GM13977 (cell line): Measurements from ENCODE around the gene USF3.

ENCODE experiments used
- DNase-seq: peaks from one replicate; pipeline ENCODE4 v3.0.0; 2012; ENCODE audit warnings: low spot score
- in situ Hi-C: fragments of 300-500 bp; cut with MboI; formaldehyde crosslinking; loops from one replicate; pipeline ENCODE4 v1.12.0; 2022; ENCODE audit warnings: low sequenced_read_pairs, low pct_unique_long_range_greater_than_20kb, mixed read lengths, inconsistent platforms; ENCODE audit not compliant: unreplicated experiment
- TF ChIP-seq, protein P1 (sequence below): IDR thresholded peaks from 2 replicates; pipeline ENCODE4 v1.5.1; 2012; ENCODE audit warnings: mild to moderate bottlenecking, control low read depth; ENCODE audit not compliant: insufficient read depth; ENCODE audit errors: extremely low read depth, missing control alignments

Gene USF3

DNA sequence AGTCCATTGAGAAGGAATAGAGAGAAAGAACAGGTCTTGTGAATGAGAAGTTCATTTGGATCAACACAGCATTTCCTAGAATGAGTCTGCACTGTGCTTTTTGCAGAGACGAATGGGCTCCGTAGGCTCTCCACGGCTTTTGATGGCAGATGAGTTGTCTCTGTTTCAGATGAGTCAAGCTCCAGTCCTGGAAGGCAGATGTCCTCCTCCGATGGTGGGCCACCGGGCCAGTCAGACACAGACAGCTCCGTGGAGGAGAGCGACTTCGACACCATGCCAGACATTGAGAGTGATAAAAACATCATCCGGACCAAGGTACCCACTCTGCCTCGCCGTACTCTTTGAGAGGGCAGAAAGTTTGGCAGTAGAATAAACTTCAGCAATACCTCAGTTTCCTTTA lies 93.6 kb downstream of the USF3 start:
- DNase-seq, result no peak
- in situ Hi-C loops, result no loop called here
- TF ChIP-seq, protein P1, sequence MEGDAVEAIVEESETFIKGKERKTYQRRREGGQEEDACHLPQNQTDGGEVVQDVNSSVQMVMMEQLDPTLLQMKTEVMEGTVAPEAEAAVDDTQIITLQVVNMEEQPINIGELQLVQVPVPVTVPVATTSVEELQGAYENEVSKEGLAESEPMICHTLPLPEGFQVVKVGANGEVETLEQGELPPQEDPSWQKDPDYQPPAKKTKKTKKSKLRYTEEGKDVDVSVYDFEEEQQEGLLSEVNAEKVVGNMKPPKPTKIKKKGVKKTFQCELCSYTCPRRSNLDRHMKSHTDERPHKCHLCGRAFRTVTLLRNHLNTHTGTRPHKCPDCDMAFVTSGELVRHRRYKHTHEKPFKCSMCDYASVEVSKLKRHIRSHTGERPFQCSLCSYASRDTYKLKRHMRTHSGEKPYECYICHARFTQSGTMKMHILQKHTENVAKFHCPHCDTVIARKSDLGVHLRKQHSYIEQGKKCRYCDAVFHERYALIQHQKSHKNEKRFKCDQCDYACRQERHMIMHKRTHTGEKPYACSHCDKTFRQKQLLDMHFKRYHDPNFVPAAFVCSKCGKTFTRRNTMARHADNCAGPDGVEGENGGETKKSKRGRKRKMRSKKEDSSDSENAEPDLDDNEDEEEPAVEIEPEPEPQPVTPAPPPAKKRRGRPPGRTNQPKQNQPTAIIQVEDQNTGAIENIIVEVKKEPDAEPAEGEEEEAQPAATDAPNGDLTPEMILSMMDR, result no peak

DNA sequence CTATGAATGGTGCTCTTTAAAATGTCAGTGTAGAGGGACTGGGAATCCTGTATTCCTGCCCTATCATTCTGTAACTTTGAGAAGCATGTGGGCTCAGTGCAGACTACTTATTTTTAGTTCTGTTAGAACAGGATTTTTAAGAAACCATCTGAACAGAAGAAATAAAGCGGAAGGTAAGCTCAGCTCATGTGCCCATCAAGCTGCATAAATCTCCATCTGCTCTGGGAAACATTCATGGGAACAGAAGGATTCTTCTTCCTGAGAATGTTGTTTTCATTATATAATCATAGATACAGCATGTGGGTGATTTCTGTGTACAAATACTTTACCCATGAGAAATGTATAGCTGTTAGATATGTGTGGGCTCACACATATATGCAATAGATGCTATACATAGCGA lies 94.2 kb downstream of the USF3 start:
- no peak for DNase-seq
- in situ Hi-C loops, result no loop called here
- TF ChIP-seq, protein P1, result no peak

DNA sequence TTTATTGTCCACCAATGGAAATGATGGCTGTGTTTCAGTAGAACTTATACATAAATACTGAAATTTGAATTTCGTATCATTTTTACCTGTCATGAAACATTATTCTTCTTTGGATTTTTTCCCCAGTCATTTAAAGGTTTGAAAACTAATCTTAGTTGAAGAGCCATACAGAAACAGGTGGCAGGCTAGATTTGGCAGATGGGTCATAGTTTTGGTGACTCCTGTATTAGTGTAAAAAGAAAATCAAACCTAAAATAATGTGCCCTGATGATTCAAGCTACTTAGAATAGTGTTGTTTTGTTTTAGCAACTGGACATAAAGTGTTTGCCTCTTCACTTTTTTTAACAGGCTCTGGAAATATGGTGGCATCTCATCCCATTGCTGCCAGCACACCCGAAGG lies 95.2 kb downstream of the USF3 start:
- no peak for DNase-seq
- TF ChIP-seq, protein P1, result no peak
- in situ Hi-C loops, result no loop called here

DNA sequence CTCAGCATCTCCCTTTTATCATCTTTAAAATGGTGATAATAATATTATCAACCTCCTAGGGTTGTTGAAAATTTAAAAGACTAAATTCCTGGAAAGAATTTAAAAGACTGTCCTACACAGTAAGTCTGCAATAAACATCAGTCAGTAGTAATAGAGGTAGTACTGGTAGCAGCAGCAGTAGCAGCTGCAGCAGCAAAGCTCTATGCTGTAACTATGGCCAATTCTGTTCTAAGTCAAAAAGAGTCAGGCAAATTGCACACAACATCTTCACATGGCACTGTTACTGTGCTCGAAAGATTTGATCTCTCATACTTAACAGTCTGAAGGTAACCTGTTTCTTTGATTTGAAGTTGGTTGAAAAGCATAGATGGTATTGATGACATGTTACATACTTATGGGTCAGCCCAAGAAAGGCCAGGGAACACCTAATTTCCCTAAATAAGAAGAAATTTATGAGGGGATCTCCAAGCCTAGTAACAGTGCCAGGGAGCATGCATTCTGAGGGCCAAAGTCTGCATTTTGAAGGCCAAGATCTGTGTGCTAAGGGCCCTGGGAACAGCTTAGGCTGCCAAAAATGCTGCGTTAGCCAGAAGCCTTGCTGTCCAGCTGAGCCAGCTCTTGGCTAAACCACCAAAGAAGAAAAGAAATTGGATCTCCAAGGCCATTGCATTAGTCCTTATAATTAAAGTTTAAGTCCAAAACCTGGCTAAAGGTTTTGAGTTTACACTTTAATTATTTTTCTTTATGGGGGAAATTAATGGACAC lies 95.8 kb downstream of the USF3 start:
- TF ChIP-seq, protein P1, result no peak

More for the DNA sequence above, 95.8 kb downstream of the USF3 start:
- DNase-seq, result no peak
- in situ Hi-C loops, result no loop called here
